HG03442 (cell line): ENCODE data around the gene C19orf47.
"Not testable (repeated sequence)": the region's sequence is repeated elsewhere in the genome, so short reads cannot be mapped to it uniquely, and the experiment has no call there.

ENCODE experiments used
- ATAC-seq: cut with Tn5 transposase; IDR thresholded peaks from one replicate; pipeline ENCODE4 v1.9.1; 2021; ENCODE audit warnings: mild to moderate bottlenecking, moderate library complexity; ENCODE audit not compliant: unreplicated experiment

The C19orf47 gene

DNA sequence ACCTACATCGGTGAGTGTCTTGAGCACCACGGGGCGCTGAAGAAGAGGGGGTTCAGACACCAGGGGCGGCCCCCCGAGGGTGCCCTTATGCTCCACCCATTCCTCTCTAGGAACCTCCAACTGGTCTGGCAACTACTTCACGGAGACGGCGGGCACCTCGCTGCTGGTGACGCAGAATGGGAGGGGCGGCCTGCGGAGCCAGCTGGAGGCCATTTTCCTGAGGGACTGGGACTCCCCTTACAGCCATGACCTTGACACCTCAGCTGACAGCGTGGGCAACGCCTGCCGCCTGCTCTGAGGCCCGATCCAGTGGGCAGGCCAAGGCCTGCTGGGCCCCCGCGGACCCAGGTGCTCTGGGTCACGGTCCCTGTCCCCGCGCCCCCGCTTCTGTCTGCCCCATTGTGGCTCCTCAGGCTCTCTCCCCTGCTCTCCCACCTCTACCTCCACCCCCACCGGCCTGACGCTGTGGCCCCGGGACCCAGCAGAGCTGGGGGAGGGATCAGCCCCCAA is 29.7 kb upstream of the C19orf47 start:
- no peak for ATAC-seq

DNA sequence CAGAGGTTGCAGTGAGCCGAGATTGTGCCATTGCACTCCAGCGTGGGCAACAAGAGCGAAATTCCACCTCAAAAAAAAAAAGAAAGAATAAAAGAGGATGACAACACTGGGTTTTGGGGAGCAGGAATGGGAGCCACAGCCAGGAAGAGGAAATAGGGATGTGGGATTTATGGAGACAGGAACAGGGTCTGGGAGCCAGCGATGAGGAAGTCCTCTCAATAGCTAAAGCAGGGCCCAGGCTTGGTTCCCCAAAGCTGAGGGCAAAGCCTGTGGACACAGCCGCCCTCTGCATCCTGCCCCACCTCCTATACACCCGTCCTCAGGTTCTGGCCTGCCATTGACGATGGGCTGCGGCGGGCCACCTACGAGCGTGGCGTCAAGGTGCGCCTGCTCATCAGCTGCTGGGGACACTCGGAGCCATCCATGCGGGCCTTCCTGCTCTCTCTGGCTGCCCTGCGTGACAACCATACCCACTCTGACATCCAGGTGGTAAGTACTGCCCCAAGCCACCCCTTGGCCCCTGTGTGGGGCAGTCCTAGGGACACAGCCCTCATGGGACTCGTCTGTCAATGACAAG is 28.2 kb upstream of the C19orf47 start:
- ATAC-seq, result no peak

DNA sequence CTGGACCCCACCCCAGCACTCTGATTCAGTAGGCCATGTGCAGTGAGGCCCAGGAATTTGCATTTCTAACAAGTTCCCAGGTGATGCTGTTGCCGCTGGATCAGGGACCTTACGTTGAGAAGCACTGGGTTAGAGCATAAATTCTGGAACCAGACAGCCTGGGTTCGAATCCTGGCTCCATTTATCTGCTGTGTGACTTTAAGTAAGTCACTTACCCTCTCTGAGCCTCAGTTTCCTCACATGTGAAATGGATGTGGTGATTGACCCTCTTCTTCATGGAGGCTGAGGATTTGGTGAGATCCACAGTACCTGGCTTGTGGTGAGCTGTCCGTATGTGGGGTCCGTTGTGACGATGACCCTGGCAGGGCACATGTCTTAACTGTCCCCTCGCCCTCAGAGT is 25.9 kb upstream of the C19orf47 start:
- no peak for ATAC-seq

DNA sequence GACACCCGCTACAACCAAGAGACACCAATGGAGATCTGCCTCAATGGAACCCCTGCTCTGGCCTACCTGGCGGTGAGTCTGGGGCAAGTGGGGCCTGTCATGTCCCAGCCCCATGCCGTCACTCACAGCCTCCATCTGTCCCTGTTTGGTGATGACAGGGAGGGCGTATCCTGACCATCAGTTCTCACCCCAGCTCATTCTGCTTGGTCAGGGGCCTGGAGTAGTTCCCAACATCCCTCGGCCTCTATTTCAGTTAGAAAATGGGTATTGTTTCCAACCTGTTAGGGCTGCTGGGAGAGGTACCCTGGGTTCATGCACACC is 23.6 kb upstream of the C19orf47 start:
- ATAC-seq, result no peak

DNA sequence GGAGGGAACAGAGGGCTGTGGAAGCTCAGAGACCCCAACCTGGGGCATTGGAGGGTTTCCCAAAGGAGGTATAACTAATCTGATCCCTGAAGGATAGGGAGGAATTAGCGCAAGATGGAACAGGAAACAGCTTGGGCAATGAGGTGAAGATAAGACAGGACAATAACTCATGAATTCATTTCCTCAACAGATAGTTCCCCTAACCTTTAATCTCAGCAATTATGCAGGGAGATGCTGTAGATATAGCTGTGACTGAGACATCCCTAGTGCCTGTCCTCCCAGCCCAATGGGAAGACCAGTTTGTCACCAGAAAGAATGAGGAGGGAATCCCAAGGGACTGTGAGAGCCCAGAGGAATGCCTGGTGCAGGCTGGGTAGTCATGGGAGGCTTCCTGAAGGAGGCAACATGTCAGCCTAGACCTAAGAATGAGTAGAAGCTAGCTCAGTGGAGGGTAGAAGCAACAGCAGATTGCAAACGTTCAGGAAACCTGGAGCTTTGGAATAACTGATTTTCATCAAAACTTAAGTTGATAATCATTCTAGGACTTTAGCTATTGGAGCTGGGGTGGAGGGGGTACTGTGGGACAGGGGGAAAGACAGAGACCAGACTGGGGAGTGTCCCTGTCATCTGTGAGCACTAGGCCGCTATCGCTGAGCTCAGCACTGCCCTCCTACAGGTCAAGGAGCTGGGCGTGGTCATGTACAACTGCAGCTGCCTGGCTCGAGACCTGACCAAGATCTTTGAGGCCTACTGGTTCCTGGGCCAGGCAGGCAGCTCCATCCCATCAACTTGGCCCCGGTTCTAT is 23.0 kb upstream of the C19orf47 start:
- ATAC-seq, result no peak

DNA sequence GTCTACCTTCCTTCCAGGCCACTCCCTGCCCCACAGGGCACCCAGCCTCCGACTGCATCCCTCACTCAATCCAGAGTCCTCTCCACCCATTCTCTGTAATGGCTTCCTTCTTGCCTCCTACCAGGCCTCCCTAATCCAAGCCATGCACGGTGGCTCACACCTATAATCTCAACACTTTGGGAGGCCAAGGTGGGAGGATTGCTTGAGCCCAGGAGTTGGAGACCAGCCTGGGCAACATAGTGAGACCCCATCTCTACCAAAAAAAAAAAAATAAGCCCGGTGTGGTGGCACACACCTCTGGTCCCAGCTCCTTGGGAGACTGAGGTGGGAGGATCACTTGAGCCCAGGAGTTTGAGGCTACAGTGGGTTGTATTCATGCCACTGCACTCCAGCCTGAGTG is 22.1 kb upstream of the C19orf47 start:
- ATAC-seq, result not testable (repeated sequence)

DNA sequence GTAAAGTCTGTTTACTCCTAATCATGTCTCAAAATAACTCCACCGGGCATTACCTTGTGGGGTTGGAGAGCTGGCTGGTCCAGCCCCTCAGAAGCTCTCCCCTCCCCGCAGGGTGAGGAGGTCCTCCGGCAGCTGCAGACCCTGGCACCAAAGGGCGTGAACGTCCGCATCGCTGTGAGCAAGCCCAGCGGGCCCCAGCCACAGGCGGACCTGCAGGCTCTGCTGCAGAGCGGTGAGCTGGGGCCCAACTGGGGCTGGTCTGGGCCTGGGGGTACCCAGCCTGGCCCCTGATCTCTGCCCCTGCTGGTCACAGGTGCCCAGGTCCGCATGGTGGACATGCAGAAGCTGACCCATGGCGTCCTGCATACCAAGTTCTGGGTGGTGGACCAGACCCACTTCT is 21.6 kb upstream of the C19orf47 start:
- no peak for ATAC-seq

DNA sequence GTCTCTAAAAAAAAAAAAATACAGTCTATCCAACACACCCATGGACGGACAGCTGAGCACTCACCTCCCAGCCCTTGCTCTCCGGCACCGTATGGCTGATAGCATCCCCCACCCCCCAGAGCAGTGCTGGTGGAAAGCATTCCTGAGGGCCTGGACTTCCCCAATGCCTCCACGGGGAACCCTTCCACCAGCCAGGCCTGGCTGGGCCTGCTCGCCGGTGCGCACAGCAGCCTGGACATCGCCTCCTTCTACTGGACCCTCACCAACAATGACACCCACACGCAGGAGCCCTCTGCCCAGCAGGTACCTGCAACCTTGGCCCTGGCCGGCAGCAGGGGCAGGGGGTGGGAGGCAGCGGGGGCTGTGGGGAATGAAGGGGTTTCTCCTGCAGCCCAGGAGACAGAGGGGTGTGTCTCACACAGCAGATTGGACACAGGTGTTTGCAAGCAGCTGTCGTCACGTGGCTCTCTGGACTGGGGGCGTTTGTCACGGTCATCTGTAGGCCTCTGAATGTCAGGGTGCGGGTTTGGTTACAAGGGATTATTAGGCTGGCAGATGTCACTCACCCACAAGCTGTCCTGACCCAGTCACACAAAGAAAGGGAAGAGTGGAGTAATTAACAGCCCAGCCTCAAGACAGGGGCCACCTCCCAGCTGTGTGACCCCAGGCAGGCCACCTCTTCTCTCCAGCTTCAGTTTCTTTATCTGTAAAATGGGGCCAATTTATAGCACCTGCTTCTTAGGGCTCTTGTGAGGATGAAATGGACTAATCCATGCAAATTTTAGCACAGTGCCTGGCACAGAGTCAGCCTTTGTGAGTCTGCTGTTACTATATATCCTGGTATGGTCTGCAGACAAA is 19.6 kb upstream of the C19orf47 start:
- ATAC-seq, result no peak

DNA sequence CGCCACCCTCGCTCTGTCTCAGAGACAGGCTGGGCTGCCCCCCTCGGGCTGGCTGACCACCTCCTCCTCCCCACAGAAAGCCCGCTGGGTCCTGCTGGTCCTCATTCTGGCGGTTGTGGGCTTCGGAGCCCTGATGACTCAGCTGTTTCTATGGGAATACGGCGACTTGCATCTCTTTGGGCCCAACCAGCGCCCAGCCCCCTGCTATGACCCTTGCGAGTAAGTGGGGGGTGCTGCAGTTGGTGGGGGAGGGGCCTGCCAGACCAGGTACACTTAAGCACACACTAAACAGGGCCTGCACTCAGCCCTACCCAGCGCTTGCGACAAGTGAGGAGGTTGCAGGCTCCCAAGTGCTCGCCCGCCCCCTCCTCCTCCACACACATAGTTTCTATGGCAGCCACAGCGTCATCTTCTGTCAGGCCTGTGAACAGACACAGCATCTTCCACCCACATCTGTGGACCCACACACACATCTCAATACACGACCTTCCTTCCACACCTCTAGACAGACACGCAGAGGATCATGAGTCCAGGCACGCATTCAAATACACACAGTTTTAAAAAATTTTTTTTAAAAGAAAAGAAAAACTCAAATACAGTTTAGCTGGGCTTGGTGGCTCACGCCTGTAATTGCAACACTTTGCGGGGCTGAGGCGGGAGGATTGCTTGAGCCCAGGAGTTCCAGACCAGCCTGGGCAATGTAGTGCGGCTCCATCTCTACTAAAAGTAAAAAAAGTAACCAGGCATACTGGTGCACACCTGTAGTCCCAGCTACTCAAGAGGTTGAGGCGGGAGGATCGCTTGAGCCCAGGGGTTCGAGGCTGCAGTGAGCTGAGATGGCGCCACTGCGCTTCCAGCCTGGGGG is 18.7 kb upstream of the C19orf47 start:
- no peak for ATAC-seq

DNA sequence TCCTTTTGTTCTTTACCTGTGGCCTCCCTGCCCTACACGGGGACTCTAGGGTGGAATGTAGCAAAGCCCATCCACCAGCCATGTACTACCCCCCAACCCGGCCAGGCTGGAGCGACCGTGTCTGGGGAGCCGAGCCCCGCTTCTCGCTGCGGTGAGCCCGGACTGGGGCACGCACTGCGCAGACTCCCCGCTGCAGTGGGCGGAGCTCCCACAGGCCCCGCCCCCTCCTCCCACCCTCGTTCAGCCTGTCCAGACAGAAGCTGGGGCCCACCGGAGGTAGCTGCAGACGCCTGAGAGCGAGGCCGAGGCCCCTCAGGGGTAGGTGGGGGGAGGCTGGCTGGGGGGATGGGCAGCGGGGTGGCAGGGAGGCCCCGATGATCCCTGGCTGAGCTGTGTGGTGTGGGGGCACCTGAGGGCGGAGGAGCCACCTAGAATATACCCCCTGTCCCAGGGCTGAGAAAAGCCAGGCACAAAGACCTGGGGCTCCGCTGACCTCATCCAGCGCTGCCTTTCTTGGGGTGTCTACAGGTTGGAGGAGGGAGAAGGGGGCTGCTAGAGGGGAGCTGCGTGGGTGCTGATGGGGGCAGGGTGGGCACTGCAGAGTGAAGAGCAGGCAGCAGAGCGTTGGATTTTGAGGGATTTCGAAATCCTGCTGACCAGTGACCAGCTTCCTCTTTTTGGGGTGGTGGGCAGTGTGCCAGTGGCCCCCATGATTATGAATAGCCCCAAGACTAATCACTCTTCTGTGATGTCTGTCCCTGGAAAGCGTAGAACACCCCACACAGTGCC is 17.6 kb upstream of the C19orf47 start:
- no peak for ATAC-seq

DNA sequence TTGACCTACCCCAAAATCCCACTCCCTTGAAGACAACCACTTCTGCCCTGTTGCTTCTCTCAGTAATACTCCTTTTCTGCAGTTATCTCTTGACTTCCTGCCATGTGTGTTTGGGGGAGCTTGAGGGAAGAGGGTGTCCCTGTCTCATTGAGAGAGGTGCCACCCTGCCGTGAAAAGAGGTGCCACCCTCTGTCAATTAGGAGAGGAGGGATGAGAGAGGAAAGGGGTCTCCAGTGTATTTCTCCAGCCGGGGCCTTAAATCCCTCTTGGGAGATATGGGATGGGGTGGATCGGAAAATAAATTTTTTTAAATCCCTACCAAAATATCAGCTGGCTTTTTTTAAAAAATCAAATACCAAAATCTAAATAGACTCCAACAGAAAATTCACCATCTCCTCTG is 16.8 kb upstream of the C19orf47 start:
- no peak for ATAC-seq

DNA sequence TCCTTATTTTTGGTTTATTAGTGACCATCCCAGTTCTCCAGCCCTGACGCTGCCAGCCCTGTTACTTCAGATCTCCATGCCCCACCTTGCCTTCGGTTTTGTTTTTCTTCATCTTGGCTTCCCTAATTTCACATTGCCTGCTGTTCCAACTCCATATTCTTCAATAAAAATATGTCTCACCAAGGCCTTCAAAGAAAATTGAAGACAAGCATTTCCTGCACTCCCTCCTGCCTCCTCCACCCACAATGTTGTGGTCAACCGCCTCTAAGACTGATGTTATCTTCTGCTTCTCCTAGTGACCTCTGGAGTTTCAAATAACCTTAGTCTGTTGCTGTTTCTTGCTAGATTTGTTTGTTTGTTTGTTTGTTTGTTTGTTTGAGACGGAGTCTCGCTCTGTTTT is 14.9 kb upstream of the C19orf47 start:
- ATAC-seq, result no peak

DNA sequence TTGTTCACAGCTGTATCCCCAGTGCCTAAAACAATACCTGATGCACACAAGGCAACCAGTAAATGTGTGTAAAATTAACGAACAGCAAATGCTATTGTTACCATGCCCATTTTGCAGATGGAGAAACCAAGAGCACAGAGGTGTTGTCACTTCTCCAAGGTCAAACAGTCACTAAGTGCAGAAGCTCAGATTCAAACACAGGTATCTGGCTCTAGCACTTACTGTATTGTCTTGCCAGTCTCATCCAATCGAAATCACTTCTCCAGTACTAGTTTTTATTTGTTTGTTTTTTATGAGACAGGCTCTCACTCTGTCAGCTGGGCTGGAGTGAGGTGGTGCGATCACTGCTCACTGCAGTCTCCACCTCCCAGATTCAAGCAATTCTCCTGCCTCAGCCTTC is 14.0 kb upstream of the C19orf47 start:
- no peak for ATAC-seq

DNA sequence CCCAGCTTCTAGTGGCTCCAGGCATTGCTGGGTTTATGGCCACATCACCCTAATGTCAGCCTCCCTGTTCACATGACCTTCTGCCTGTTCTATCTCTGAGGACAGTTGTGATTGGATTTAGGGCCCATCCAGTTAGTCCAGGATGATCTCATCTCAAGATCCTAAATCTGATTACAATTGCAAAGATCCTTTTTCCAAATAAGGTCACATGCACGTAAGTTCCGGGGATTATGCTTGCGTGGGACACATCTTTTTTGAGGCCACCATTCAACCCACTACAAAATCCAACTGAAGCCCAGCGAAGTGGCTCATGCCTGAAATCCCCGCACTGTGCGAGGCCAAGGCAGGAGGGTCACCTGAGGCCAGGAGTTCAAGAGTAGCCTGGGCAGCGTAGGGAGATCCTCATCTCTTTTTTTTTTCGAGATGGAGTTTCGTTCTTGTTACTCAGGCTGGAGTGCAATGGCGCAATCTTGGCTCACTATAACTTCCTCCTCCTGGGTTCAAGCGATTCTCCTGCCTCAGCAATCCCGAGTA is 12.6 kb upstream of the C19orf47 start:
- no peak for ATAC-seq

DNA sequence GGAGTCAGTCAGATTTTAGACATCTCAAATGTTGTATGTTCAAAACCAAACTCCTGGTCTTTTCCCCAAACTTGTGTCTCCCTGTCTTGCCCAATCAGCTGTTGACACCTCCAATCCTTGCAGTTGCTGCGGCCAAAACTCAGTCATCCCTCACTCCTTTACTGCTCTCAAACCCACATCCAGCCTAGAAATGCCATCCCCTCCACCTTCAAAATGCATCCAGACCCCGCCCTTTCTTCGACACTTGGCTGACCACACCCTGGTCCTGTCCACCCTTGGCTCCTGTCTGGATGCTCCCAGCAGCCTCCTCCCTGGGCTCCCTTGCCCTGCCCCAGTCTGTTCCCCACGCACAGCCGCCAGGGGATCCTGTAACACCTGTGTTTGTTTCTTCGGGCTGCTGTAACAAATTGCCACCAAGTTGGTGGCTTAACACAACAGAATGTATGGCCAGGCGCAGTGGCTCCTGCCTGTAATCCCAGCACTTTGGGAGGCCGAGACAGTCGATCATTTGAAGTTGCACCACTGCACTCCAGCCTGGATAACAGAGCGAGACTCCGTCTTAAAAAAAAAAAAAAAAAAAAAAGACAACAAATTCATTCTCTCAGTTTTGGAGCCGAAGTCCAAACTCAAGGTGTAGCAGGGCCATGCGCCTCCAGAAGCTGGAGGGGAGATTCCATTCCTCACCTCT is 12.0 kb upstream of the C19orf47 start:
- ATAC-seq, result no peak

DNA sequence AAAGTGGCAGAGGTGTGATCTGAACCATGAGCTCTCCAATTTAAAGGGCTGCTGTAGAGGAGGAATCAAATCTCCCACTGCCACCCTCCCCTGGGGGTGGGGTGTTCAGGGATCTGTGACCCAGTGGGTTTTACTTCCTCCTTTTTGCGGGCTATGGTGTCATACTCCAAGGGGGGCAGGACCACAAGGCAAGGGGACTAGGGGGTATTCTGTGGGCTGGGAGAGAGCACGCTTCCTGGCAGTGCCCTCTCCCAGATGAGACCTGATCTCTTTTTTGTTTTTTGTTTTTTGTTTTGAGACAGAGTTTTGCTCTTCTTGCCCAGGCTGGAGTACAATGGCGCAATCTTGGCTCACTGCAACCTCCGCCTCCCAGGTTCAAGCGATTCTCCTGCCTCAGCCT is 10.6 kb upstream of the C19orf47 start:
- no peak for ATAC-seq

DNA sequence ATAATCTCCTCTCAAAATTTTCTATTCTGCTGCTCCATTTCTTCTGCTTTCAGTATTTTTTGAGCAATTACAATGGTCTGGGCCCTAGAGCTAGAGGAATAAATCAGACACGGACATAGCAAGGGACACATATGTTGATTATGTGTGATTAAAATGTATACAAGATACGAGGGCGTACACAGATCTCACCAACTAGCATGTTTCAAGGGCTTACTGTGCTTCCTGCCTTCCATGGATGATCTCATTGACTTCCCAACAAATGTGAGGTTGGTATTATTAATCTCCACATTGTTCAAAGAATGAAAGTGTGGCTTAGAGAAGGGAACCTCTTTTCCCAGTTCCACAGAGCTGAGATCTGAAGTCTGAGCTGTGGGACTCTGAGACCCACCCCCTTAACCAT is 9.4 kb upstream of the C19orf47 start:
- no peak for ATAC-seq

DNA sequence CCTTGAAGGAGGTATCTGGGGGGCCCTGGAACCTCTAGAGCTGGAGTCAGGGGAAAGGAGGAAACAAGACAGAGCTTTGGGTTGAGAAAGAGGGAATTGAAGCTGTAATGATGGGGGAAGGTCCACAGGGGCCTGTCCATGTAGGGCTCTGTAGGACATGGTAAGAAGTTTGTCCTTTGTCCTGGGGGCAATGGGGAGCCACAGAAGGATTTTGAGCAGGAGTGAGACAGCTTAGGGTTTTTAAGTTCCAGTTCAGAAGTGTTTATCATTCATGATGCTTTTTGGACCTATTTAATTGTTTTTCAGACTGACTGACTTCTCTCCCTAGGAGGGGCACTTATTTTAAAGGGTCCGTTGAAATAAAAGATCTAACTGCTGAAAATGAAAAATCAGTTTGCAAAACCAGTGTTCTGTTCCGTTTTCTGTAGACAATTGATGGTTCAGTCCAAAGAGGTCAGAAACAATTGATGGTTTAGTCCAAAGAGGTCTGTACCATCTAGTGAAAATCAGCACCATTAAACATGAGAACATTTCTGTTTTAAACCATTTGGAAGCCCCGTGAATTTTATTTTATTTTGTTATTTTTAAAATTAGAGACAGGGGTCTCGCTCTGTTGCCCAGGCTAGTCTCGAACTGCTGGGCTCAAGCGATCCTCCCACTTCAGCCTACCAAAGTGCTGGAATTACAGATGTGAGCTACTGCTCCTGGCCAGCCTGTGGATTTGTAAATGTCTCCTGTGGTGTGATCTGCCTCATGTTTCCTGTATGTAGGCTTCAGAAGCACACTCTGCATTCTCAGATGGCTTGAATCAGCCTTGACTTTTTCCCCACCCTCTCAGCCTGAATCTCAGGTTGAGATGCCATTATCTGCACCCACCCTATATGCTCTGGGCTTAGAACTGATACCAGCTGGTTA is 8.7 kb upstream of the C19orf47 start:
- no peak for ATAC-seq
